HG03565 (cell line): ENCODE data around the gene WDR77.

Experiments
- ATAC-seq: cut with Tn5 transposase; IDR thresholded peaks from one replicate; pipeline ENCODE4 v1.9.1; 2021; ENCODE audit warnings: mild to moderate bottlenecking, moderate library complexity; ENCODE audit not compliant: unreplicated experiment

The WDR77 gene

DNA sequence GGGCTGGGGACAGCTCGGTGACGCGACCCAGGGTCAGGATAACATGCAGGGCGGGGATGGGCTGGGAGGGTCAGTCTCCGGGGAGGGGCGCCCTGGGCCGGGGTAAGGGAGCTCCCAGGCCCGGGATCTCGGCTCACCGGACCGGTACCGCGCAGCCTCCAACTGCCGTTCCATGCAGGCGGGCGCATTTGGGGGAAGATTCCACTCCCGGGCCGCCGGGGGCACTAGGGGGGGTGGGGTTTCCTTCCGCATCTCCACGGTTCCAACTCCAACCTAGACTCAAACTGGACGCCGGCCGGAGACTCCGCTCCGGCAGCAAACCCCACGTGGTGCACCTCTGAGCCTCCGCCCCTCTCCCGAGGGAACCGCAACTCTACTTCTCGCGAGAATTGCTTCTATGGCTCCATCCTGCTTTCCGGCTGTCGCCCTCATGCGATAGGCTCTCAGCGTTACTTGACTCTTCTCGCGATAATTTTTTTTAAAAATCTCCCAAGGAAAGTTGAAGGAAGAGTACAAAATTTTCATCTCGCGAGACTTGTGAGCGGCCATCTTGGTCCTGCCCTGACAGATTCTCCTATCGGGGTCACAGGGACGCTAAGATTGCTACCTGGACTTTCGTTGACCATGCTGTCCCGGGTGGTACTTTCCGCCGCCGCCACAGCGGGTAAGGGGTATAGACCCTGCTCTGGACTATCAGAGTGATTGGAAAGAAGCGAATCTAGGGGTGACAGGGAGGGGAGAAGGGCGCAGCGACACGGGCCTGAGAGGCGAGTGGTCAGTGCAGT lies at the start of gene WDR77, which contains the start of gene ATP5PB:
Gene WDR77 (minus strand): TSS at position 339 of the 785 bp plus-strand sequence. CDS start 87 bp downstream, at position 252.
Gene ATP5PB (plus strand): TSS at position 547 of the 785 bp plus-strand sequence. CDS start 78 bp downstream, at position 625.
- ATAC-seq, result peak; percentile 96

DNA sequence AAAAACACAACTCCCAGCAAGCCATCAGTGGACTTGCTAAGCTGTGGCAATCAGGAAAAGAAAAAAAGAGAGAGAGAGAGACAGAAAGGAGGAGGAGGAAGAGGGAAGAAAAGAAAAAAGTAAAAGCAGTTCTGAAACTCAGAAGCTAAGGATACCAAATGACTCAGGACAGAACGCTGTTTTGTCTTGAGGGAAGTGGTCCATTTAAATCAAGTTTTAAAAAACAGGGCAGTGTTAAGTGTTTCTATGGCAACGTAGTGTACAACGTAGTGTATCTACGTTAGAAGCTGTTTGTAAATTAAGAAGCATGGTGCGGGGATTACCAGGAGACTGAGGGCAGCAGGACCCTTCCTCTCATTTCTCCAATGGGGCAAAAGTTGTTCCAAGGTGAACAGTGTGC lies 48.5 kb upstream of the WDR77 start:
- no peak for ATAC-seq

DNA sequence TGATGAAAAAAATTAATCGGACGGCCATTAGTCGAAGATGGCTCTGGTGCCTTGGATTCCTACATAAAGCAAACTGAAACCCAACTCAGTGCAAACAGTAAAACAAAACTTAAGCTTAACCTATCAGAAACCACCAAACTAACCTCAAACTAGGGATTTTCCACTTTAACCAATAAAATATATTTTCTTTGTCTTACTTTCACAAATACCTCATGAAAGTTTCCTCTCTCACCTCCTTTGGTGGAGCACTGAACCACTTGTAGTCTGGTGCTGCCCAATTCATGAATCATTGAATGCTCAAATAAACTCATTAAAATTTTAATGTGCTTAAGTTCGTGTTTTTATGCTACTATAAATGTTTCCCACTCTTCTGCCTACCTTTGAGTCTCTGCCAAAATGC lies 47.3 kb upstream of the WDR77 start:
- ATAC-seq, result no peak

DNA sequence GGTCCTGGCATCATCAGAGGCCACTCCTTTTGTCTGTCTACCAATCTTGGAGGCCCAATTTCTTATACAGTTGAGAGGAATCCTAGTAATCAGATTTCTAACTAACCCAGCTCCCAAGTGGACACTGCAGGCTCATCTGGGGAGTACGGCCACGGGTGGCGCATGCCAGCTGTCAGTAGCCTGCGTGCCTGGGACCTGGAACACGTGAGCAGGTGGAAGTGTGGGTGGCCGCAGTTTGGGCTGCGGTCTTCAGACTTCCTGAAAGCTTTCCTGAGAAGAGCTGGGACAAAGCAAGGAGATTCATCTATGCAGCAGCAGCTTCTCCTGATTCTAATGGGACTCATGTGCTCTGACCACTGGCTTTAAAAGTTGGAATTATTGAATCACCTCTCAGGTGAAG lies 42.0 kb upstream of the WDR77 start:
- no peak for ATAC-seq

DNA sequence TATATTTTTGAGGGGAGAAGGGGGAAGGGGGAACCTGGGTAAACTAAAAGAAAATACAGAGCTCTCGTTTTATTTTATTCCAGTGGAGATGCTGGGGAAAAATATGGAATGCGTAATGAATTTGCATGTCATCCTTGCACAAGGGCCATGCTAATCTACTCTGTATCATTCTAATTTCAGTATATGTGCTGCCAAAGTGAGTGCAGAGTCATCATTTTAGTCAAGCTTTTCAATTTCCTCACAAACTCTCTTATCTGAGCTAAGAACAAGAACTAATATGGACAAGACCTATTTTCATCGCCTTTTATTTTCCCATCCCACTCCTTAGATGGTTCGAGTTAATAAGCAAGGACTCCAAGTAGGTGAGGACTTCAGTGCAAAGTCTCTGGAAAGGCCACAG lies 41.2 kb upstream of the WDR77 start:
- ATAC-seq, result no peak

DNA sequence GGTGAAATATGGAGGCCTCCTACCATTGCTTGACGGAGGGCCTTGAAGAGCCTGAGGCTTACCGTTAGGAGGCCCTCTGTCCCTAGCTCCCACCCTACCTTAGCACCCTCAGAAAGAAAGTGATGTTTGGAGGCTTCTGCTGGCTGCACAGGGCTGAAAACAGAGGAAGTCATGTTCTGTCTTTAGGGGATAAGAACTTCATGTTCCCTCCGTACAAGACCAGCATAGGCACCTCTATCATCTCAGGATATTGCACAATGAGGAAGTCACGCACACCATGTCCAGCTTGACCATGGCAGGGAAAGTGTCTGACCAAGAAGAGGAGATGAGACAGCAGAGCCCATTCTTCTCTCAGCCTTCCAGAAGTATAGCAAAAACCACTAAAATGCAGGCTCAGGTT lies 40.5 kb upstream of the WDR77 start:
- ATAC-seq, result no peak

DNA sequence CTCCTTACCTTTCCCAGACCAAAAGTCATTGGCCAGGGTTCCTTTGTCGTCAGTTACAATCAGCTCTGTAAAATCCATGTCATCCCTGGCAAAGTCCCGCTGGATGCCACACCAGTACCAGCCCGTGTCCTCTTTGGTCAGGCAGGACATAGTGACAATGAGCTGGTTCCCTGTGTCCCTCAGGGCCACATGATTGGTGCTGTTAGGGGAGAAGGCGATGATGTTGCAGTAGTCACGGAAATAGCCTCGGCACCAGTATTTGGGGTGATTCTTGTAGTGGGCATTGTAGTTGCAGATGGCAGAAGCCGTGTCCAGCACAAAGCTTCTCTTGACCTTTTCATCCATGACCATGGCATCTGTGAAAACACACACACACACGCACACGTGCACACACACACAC lies 39.6 kb upstream of the WDR77 start:
- ATAC-seq, result no peak

DNA sequence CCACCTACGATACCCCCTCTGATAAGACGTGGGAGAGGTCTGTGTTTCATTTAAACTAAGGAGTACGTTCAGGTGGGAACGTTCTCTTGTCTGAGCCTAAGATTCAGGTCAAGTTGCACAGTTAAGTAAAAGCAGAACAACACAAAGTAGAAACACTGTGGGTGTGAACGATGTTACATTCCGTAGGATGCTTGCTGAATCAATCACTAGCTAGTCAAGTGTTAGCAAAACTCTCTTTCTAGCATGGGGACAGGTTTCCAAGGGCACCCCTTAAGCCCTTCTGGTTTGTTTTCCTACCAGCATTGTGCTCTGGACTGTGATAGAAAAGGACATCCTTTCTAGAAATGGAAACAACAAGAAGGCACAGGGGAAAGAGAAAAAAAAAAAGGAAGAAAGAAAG lies 38.1 kb upstream of the WDR77 start:
- ATAC-seq, result no peak

DNA sequence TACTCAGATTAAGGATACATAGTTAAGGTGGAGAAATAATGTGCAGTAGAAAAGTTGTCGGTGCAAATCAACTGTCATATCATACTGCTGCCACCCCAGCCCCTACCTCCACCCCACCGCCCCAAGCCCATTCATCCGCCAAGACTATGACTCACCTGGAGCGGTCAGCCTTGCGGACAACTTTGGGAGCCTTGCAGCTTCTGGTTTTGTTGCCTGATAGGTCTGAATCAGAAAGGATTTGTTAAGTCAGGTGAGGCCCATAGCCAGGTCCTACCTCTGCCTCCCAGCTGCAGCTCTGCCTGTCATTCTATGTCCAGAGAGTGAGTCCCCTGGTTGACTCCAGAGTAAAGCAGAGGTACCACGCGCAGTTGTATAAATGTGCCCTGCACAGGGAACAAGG lies 37.4 kb upstream of the WDR77 start:
- no peak for ATAC-seq

DNA sequence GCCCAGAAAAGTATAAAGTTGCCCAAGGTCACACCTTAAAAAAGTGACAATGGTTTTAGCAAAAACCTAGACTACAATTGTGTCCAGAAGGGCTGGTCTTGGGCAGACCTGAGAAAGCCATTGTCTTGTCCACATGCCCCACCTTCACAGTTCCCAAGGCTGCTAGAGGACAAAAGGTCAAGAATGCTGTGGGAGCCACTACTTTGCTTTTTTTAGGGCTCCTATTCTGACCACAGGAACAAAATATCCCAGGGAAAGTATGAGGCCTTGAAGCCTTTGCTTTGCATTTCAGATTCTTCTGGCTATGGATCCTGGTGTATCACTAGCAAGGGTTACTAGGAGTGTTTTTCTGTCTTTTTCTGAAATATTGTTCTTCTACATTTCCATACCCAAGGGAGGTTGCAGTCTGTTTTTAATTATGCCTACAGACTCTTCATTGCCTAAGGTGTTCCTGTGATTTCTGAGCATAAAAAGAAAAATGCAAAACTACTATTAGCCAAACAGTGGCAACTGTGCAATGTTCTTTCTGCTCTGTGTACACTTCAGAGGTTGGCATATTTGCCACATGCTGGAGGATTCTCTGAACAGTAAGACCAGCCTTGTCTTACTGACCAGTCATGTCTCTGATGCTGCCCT lies 35.5 kb upstream of the WDR77 start:
- ATAC-seq, result no peak

DNA sequence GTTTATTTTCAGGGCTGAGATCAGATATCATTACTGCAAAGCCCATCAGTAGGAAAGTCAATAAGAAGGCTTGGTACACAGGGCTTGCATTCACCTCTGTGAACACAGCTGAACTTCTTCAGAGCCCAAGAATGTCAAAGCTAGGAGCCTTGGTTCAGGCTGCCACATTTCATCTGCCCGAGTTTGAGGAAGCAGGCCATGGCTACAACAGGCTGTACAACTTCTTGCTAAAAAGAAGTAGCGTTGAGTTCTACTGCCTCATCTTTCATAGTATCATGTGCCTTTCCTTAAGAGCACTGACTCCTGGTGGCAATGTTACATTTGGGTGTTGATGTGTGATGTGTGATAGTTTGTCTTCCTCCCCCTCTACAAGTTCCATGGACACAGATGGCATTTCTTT lies 34.8 kb upstream of the WDR77 start:
- no peak for ATAC-seq

DNA sequence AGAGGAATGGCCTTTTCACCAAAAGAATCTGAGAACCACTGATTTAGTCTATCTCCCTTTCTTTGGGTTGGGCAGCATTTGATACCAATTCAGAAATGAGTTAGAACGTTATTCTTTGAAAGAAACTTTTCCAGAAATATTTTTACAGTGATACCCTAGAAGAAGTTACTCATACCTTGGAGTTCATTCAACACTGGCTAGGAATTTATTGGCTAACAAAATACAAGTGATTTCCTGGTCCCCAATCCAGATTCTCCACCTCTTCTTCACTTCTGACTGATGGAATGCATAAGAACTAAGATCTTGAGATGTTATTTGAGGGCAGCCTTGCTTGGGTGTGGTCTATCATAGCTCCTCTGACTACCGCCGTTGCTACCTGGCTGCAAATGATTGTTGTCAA lies 34.1 kb upstream of the WDR77 start:
- no peak for ATAC-seq

DNA sequence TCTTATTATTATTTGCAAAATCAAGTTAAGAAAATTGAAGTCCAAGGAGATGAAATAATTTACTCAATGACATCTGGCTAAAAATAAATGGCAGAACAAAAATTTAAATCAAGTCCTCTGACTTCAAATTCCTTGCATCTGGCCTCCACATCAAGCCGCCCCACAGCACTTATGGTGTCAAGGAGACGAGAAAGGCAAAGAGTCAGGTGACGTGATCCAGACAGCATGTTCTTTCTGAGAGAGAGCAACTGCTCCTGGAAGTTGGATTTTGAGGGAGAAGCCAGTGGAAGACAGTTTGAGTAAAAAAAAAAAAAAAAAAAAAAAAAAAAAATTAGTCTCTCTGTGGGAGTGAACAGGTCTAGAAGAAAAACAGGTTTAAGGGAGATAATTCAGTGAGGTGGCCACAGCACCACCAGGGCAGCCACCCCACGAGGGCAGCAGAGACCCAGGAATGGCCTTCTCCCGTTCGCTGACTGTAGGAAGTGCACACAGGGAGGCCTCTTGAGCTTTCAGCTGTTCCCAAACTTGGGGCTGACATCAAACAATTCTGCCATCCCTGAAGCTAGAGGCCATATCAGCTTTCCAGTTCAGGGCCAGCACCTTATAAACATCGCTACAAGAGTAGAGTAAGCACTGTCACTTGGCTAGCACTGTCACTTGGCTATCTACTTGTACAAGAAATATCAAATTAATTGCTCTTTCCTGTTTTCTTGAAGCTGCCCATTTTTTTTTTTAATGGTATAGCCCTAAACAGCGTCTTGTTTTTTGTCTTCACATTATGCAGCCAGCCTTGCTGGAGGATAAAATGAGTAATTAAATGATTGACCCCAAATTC lies 32.5 kb upstream of the WDR77 start:
- no peak for ATAC-seq

DNA sequence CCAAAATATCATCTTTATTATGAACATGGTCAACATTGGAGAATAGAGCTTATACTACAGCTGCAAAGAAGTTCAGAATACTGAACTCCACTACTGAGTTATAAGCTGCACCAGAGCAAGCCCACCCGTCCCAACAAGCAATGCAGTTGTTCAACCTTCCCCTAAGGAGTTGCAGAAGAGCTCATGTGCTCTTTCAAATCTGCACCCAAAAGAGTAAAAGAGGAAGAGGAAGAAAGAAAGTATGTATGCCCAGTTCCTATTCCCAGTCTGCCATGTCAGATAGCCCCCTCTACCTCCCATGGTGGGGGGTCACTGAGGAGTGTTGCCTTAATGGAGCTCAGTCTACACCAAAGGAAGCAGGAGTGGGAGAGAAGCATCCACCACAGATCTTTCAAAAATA lies 31.6 kb upstream of the WDR77 start:
- no peak for ATAC-seq

DNA sequence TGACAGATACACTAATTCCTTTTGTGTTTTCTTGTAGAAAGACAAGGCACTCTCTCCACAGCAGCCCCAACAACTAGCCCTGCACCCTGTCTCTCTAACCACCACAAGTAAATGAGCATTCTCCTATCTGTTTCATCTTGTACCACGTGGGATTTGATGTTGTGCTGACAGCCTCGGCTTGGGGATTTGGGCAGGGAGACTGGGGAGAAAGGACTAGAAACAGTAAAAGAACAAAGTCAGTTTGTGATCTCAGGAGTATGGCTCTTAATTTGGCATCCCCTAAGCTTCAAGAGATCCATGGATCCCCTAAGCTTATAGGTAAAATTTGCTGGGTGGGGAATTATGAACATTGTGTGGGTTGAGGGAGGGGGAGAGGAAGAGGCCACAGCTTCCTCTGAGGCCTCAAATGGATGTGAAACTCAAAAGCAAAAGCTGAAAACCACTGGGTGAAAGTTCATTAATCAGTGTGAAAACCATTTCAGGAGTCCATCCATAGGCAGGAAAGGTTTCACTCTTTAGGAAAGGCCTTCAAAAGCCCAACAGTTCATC lies 27.8 kb upstream of the WDR77 start:
- peak; percentile 58 for ATAC-seq

DNA sequence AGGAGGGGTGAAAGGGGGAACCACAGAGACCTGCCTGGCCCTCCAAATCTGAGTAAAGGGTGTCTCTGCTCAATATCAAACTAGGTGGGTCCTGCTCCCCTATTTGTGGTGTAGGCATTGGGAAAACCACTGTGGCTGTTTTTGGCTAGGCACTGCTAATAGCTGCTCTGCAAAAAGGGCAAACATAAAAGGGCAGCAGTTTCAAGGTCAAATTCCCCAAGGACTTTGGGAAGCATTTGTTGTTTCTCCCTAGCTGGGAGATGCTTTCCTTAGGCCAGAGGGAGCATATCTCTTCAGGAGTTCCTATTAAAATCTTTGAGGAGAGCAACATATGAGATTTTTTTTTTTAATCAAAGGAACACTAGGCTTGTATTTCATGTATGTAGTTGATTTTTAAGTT lies 27.2 kb upstream of the WDR77 start:
- ATAC-seq, result no peak

DNA sequence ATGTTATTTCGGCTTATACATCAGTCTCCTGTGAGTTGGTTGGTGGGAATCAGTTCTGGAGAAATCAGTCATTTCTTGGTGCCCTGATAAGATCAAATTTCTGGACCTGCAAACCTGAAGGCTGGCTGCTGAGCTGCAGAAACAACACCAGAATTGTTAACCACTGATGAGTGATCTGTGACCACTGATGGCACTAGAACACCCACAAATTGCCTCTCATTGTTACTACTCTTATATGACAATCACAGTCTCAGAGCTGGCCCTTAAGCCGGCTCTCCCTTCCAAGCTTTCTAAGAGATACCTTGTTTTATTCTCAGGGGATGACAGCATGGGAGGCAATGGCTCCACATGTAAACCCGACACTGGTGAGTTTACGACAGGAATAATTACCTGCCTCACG lies 26.6 kb upstream of the WDR77 start:
- peak; percentile 59 for ATAC-seq

DNA sequence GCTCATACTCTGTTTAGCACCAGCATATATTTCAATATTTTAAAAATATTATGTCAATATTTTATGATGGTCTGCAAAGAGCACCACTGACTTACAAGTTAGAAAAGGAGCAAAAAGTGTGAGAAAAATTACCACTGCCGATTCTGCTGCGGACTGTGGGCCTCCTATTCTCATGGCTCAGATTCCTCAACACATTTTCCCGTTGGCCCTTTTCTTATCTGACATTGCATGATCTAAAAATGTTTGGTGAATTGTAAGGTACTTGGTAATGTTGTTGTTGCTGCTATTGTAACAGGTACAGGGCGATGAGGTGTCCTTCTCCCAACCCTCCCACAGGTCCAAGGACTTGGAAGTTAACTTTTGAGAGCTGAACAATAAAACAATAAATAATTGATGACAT lies 25.5 kb upstream of the WDR77 start:
- no peak for ATAC-seq

DNA sequence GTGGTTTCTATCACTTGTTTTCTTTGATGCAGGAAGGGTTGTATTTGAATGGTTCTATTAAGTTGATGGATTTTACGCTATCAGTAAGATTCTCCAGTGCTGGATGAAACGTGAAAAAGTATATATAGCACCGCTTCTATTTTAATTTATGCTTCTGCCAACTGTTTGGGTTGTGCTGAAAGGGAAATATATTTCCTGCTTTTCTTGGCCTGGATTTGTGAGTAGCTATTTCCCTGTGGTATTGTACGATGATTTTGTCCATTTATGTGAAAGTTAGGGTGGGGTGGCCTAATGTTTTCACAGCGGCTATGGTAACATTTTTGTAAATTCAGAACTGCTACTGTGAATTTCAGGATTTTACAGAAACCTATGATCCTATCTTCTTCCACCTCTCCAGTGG lies 25.1 kb upstream of the WDR77 start:
- no peak for ATAC-seq

DNA sequence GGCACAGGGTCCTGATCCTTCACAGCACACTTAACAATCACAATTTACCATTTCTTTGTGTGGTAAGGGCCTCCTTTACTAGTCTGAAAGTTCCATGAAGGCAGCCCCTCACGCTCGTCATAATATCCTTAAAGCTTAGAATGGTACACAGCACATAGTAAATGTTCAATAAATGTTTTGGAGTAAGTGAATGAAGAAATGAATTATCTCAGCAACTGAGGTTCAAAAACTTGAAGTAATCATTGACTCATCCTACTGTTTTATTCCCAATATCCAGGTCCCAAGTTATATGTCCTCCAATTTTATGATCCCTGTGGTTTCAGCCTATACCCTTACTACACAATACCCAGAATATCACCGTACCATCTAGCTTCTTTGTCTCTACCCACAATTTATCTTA lies 22.5 kb upstream of the WDR77 start:
- no peak for ATAC-seq

DNA sequence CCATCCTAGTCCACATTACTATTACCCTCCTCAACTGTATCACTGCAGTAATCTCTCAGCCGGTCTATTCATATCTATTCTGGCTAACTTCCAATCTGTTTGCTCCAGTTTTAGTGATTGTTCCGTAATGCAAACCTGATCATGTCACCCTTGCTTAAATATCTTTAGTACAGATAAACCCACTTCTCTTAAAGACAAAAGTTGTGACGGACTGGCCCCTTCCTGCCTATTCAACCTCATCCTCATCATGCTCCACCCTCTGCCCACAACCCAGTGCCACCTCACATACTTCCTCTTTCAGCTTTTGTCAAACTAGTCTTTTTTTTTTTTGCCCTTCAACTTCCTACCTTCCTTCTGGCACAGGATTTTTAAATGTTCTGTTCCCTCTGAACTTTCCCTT lies 22.0 kb upstream of the WDR77 start:
- no peak for ATAC-seq
